Measurements from ENCODE around the gene TMEM192.
"Not testable (repeated sequence)": the region's sequence is repeated elsewhere in the genome, so short reads cannot be mapped to it uniquely, and the experiment has no call there.

Gene TMEM192

DNA sequence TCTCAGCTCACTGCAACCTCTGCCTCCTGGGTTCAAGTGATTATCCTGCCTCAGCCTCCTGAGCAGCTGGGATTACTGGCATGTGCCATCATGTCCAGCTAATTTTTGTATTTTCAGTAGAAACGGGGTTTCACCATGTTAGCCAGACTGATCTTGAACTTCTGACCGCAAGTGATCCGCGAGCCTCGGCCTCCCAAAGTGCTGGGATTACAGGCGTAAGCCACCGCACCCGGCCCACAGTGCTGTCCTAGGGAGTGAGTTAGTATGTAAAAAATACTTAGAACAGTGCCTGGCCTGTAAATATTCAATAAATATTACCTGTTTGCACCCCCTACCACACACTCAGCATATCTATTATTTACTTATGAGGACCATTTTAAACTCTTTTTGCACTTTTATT is 20.5 kb downstream of the TMEM192 start:
- DNase-seq, result not testable (repeated sequence)

DNA sequence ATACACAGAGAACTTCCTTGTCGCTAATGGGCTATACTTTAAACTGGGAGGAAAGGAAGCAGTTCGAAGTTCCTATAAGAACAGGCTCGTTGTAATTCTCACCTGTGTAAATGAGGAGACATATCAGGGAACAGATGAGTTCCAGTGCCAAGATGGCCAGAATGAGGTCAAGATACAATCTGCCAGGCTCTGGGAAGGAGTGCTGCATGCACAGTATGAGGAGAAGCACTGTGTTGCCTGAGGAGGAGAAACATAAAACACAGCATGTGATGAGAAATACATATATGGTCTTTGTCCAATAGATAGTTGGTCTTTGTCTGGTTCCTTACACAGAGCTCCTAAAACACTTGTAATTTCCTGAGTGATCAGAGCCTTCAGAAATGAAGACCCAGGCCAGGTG is 24.3 kb downstream of the TMEM192 start:
- DNase-seq, result no peak

DNA sequence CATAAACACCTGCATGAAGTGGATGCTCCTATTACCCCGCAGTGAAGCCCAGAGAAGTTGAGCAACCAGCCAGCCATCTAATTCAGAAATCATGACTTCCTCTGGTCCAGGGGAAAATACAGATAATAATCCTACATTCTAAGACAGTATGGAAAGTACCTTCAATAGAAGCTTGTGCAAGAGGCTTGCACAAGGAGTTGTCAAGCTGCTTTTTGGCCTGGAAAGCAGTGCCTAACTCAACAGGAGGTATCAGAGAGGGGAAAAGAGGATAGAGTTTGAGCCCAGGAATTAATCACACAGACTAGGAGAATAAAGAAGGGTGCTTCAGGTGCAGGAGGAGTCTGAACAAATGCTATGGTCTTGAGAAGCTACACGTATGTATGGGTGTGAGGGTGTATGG is 26.7 kb downstream of the TMEM192 start:
- no peak for DNase-seq

DNA sequence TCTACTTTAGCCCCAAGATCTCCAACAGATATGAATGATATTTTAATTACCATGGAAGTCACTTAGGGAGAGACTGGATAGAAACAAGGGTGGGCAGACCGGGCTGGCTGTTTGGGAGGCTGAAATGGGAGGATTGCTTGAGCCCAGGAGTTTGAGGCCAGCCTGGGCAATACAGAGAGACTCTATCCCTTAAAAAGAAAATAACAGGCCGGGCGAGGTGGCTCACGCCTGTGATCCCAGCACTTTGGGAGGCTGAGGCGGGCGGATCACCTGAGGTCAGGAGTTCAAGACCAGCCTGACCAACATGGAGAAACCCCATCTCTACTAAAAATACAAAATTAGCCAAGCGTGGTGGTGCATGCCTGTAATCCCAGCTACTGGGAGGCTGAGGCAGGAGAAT is 27.9 kb downstream of the TMEM192 start:
- not testable (repeated sequence) for DNase-seq

DNA sequence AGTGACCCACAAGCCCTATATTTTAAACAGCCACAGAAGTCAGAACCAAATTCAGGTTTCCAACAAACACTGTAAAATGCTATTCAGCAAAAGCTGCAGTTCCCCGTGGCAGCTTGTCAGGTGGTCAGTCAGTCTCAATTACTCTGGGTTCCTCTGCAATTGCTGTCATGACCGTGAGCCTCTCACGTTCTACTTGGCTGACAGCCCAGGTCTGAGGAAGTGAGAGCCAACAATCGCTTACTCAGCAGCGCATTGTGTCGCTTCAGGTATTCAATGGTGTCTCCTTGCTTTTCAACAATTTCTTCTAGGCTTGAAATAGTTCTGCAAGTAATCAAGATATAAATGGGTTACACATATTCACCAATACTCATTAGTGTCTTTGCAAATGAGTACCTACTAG is 33.2 kb downstream of the TMEM192 start:
- no peak for DNase-seq

DNA sequence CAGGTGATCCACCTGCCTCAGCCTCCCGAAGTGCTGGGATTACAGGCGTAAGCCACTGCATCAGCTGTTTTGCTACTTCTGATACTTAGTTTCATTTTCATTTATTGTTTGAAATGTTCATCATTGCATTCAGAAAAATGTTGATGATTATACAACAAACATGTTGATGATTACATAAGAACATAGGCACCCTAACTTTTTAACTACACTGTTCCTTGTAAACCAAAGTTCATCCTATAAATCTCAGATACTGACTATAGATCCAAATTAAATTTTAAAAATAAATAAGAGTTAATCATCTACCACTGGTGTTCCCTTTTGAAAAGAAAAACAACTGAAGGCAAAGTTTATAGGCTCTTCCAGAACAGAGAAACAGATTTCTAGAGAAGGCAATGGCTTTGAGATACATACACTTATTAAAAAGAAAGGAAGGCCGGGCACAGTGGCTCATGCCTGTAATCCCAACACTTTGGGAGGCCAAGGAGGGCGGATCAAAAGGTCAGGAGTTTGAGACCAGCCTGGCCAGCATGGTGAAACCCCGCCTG is 35.6 kb downstream of the TMEM192 start:
- no peak for DNase-seq

DNA sequence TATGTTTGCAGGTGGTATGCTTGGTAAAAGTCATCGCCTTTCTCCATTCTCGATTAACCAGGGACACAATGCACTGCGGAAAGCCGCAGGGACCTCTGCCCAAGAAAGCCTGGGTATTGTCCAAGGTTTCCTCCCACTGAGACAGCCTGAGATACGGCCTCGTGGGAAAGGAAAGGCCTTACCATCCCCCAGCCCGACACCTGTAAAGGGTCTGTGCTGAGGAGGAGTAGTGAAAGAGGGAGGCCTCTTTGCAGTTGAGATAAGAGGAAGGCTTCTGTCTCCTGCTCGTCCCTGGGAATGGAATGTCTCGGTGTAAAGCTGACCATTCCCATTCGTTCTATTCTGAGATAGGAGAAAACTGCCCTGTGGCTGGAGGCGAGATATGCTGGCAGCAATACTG is 39.3 kb downstream of the TMEM192 start:
- DNase-seq, result not testable (repeated sequence)

DNA sequence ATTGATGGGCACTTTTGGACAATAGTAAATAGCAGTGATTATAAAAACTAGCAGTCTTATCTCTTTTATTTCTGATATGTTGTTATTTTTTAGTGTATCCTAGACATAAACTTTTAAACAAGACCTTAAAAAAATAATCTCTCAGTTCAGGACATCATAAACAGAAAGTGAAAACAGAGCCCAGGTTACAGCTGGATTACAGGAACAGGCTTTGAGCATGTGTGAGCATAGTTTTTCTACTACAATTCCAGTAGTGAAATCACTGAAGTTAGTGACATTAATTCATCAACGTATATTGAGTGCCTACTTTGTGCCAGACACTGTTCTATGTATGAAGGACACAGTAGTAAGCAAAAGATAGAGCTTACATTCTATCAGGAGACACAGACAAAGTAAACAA is 42.1 kb downstream of the TMEM192 start:
- no peak for DNase-seq

DNA sequence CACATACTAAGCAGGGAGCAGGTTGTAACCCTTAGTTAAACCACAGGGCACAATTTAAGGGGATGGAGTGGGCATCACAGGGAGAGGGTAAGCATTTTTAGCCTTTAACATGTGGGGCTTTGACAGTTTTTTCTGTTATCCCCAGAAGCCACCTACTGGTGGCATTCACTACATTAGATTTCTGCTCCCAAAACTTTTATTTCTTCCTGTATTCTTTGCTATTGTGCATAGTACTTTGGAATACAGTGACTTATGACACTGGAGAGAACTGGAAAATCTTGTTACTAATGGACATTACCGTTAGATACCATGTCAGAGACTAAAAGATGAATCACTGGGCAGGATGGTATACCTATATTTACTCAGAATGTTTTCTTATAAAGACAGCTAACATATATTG is 51.7 kb downstream of the TMEM192 start:
- no peak for DNase-seq

DNA sequence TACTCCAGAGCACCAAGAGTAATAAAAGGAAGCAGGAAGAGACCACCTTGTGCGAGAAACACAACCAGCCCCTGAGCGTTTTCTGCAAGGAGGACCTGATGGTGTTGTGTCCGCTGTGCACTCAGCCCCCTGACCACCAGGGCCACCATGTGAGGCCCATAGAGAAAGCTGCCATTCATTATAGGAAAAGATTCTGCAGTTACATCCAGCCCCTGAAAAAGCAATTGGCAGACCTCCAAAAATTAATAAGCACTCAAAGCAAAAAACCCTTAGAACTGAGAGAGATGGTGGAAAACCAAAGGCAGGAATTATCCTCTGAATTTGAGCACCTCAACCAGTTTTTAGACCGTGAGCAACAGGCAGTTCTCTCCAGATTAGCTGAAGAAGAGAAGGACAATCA is 53.3 kb downstream of the TMEM192 start:
- no peak for DNase-seq

DNA sequence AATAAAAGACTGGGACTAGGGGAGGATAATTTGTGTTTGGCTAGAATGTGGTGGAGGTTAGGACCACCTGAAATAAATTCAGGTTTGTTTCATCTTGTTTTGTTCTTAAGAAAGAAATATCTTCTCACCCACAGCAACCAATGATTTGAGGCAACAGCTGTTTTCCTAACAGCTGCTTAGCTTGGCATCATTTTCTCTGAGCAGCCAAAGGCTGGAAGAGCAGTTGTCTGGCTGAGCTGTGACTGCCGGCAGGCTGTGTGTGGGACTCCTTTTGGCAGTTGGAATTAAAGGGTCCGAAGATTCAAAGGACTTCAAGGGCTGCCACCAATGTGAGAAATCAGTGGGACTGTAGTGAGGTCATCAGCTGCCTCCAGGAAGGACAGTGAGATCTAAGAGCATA is 54.0 kb downstream of the TMEM192 start:
- DNase-seq, result no peak

DNA sequence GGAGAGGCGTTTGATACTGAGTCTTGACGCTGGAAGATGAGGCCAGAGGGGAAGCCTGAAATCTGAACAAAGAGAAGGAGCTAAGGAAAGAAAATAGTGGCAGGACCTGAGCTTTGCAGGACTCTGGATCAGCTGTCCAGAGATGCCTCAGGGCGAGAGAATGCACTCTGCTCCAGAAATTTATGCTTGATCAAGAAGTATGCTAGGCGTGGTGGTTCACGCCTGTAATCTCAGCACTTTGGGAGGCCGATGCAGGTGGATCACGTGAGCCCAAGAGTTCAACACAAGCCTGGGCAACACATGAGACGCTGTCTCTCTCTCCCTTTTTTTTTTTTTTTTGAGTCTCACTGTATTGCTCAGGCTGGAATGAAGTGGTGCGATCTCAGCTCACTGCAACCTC is 57.1 kb downstream of the TMEM192 start:
- DNase-seq, result no peak

DNA sequence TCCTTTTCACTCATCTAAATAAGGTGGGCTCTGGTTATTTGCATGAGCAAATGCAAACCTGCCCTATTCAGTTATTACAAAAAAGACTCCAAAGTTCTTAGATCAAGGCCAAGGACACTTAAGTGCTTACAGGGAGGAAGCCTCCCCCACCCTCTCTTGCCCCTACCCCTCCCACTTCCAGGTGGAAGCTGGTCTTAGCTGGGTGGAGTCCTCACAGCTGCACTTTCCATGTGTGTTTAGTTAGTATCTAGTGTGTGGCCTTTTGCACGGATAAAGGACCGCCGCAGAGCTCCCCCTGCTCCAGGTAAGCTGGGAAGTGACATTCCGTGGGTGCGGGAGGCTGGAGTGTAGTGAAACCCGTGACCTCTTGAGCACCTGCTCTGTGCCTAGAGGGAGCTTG is 59.0 kb downstream of the TMEM192 start, which contains the start of gene TRIM75:
Gene TRIM75, plus strand, starts transcription at position 222 of the 400 bp plus-strand sequence. CDS start 5,282 bp downstream, outside the sequence.
- DNase-seq, result no peak

DNA sequence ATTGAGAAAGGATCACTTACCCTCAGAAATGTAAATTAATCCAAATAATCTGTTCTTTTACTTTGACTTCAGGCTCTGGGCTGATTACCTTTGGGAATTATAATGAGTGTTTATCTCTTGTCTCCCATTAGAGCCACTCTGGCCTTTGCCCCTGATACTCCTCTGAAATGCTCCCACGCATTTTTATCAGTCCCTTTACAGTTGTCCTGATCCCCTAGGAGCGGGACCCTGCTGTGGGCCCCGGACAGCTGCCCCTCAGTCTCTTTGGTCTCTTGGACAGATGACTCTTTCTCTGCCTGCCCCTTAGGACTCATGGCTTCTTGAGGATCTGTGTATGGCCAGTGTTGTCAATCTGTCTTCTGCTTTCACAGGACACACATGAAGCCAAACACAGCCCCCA is 60.0 kb downstream of the TMEM192 start:
- no peak for DNase-seq

DNA sequence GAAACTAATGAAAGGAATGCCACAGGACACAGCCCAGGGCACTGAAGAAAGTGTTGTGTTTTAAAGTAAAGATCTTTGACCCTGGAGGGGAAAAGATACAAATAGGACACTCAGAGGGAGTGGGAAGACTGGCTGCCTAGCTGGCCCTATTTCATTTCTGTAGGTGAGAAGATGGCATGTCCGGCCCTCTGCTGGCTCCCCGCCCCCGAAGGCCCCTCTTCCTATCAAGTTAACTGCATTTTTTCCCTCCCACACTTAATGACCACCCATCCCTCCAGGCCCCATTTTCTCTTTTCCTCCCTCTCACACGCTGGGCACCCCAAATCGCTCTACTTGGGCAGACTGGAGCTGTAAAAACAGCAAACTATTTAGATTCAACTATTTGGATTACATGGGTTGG is 64.5 kb downstream of the TMEM192 start:
- DNase-seq, result no peak

DNA sequence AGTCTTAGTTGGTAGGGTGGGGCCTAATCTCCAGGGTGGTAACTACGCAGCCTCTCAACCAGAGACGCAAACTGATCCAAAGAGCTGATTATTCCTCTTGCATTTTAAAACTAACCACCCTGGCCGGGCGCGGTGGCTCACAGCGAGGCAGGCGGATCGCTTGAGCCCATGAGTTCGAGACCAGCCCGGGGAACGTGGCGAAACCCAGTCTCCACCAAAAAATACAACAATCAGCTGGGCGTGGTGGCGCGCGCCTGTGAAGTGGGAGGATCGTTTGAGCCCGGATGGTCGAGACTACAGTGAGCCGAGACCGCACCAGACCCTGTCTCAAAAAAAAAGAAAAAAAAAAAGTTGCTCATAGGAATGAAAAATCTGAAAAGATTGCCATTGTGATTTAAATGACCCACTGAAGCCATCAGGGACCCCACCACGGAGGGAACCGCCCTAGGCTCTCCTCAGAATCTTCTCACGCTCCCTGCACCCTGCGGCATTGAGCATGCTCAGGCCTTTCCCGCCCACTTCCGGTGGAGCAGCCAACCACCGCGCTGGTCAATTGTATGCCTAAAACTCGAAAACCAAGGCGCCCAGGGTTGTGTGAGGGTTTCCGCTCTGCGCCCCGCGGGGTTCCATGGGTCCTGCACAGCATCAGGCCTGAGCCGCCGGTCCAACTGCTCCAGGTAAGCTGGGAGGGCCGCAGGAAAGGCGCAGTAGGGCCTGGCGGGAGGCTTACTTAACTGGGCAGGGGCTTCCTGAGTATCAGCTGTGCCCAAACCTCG is 81.0 kb downstream of the TMEM192 start, which contains the start of gene TRIM60:
Gene TRIM60, plus strand, starts transcription at position 564 of the 776 bp plus-strand sequence. CDS start 8,074 bp downstream, outside the sequence.
- DNase-seq, result no peak

DNA sequence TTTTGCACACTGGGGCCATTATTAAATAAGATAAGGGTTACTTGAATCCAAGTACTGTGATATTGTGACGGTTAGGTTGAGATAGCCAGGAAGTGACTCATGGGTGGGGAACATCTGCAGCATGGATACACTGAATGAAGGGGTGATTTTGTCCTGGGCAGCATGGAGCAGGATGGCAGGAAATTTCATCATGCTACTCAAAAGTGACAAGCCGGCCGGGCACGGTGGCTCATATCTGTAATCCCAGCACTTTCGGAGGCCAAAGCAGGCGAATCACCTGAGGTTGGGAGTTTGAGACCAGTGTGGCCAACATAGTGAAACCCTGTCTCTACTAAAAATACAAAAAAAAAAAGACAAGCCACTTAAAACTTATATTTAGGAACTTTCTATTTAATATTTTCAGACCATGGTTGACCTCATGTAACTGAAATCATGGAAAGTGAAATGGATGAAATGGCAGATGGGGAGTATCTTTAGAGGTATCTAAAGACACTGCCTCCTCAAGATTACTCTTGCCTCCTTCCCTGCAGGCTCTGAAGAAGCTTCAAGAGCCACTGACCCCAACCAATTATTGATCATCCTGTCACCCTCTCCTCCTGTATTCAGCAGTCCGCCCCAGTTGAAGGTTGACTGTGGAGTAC is 84.8 kb downstream of the TMEM192 start:
- DNase-seq, result no peak

DNA sequence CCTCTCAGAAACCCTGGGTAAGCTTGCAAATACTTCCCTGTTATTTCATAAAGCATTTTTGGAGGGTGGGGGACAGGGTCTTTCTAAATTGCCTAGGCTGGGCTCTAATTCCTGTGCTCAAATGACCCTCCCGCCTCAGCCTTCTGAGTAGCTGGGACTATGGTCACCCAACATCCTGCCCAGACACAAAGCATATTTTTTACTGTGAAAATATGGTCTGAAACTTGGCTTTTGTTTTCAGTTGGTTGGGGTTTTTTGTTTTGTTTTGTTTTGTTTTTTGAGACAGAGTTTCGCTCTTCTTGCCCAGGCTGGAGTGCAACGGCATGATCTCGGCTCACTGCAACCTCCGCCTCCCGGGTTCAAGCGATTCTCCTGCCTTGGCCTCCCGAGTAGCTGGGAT is 86.9 kb downstream of the TMEM192 start:
- DNase-seq, result not testable (repeated sequence)
